22Rv1 (cell line): Measurements from ENCODE around the gene SLC31A1.

Source experiments
- H3K27ac ChIP-seq: fragments of 450-650 bp; 2 replicates; pipeline ENCODE4 v1.5.1; 2017
- CTCF ChIP-seq: fragments of 450-650 bp; IDR thresholded peaks from 2 replicates; pipeline ENCODE4 v1.5.1; 2017; ENCODE audit warnings: mild to moderate bottlenecking
- ZFX ChIP-seq: fragments of 450-650 bp; IDR thresholded peaks from 2 replicates; pipeline ENCODE4 v1.6.1; 2017; ENCODE audit warnings: antibody characterized with exemption, borderline replicate concordance

SLC31A1 gene

GRCh38 chr9:113221003-113221799 is at the start of gene SLC31A1, which contains the start of gene FKBP15:
SLC31A1 (plus strand) TSS chr9:113221544; CDS start chr9:113256149, 34,605 bp downstream.
FKBP15 (minus strand) TSS chr9:113221277; CDS start chr9:113221243, 34 bp downstream.
- H3K27ac ChIP-seq: peak within 1 kb of the TSS; percentile 72
- TF ChIP-seq CTCF: no peak
- no peak for TF ChIP-seq ZFX

GRCh38 chr9:113173341-113173740 is 48.0 kb upstream of the SLC31A1 start:
- H3K27ac ChIP-seq: no peak overlapping the region
- TF ChIP-seq ZFX: no peak
- no peak for TF ChIP-seq CTCF

- TF ChIP-seq CTCF (no peak), ZFX (no peak)
- H3K27ac ChIP-seq: no peak overlapping the region
Observed at GRCh38 chr9:113176803-113177202, 44.5 kb upstream of the SLC31A1 start.

- no peak overlapping the region for H3K27ac ChIP-seq
- TF ChIP-seq CTCF: no peak
- TF ChIP-seq ZFX: no peak
Observed at GRCh38 chr9:113177251-113177650, 44.1 kb upstream of the SLC31A1 start.

- TF ChIP-seq ZFX: no peak
- no peak for TF ChIP-seq CTCF
- H3K27ac ChIP-seq: no peak overlapping the region
Observed at GRCh38 chr9:113178087-113178486, 43.3 kb upstream of the SLC31A1 start.

GRCh38 chr9:113179839-113180238 is 41.5 kb upstream of the SLC31A1 start:
- H3K27ac ChIP-seq: no peak overlapping the region

More at GRCh38 chr9:113179839-113180238, 41.5 kb upstream of the SLC31A1 start:
- no peak for TF ChIP-seq ZFX
- TF ChIP-seq CTCF: no peak
